ENCODE data around the gene FUT2. TPM values are rescaled to one million over a fixed set of nuclear protein-coding genes. Genes with fewer than 3 reads are reported as not detected.
"Not testable (repeated sequence)": the region's sequence is repeated elsewhere in the genome, so short reads cannot be mapped to it uniquely, and the experiment has no call there.

Gene FUT2
- polyA plus RNA-seq, 3 donors, result not detected

- Mint-ChIP-seq H3K4me3 (no peak overlapping the region), H3K36me3 (no peaks in the 10 kb centered on the region), H3K27me3 (ENCODE audit: low read depth in 3 of 3) (peaks cover 2 to 8% (median 7%) of the 10 kb centered on the region in 3 donors), H3K4me1 (peaks cover 13% of the 10 kb centered on the region), H3K9me3 (peaks cover 0 to 3% (median 0%) of the 10 kb centered on the region in 7 donors), H3K27ac (no peak overlapping the region)
- Histone ChIP-seq H3K9ac (ENCODE audit: insufficient read depth, low read length, poor library complexity, severe bottlenecking) (no peak overlapping the region), H3K27me3 (ENCODE audit: control insufficient read depth in 2 of 2, insufficient read depth in 2 of 2, low read length in 2 of 2) (no peaks in the 10 kb centered on the region), H3K36me3 (replicated peaks in 1 of 2; ENCODE audit: control insufficient read depth in 1 of 2, insufficient read depth in 2 of 2, low read length in 2 of 2) (no peaks in the 10 kb centered on the region), H4K20me1 (ENCODE audit: insufficient read depth, low read length) (no peaks in the 10 kb centered on the region), H2AFZ (ENCODE audit: insufficient read depth, low read depth, low read length, poor library complexity, severe bottlenecking) (no peak overlapping the region), H3K4me2 (replicated peaks; ENCODE audit: extremely low read depth, low read length, poor library complexity, severe bottlenecking) (no peak overlapping the region), H3K27ac (ENCODE audit: low read depth in 1 of 2, low read length in 2 of 2) (no peak overlapping the region), H3K4me1 (ENCODE audit: control insufficient read depth in 1 of 2, insufficient read depth in 2 of 2, low read length in 2 of 2) (no peaks in the 10 kb centered on the region), H3K79me2 (ENCODE audit: insufficient read depth, low read length) (no peaks in the 10 kb centered on the region), H3K4me3 (replicated peaks in 1 of 3; ENCODE audit: low read depth in 2 of 3, low read length in 3 of 3) (no peak overlapping the region), H3K9me3 (replicated peaks in 1 of 2; ENCODE audit: control insufficient read depth in 1 of 2, insufficient read depth in 1 of 2, low read length in 2 of 2) (no peaks in the 10 kb centered on the region)
- 100% methylated on average over 3 of the region's 3 CpGs for WGBS (ENCODE audit: insufficient coverage)
- intact Hi-C loops (cut with micrococcal nuclease), result no loop called here
- no peak for DNase-seq
- no peak for TF ChIP-seq CTCF (IDR thresholded peaks at IDR 0.05)
Measured at GRCh38 chr19:48687776-48688175, 8.0 kb upstream of the FUT2 start.

GRCh38 chr19:48689449-48689848, 6.3 kb upstream of the FUT2 start:
- H3K9ac ChIP-seq (ENCODE audit: insufficient read depth, low read length, poor library complexity, severe bottlenecking), result no peak overlapping the region
- no peak overlapping the region for H3K4me3 ChIP-seq (replicated peaks in 1 of 3; ENCODE audit: low read depth in 2 of 3, low read length in 3 of 3)
- H3K36me3 ChIP-seq (replicated peaks in 1 of 2; ENCODE audit: control insufficient read depth in 1 of 2, insufficient read depth in 2 of 2, low read length in 2 of 2), result no peaks in the 10 kb centered on the region
- no peaks in the 10 kb centered on the region for H3K9me3 ChIP-seq (replicated peaks in 1 of 2; ENCODE audit: control insufficient read depth in 1 of 2, insufficient read depth in 1 of 2, low read length in 2 of 2)
- no peak overlapping the region for H3K27ac ChIP-seq (ENCODE audit: low read depth in 1 of 2, low read length in 2 of 2)
- H3K4me1 Mint-ChIP-seq, result peaks cover 4% of the 10 kb centered on the region
- no peaks in the 10 kb centered on the region for H3K36me3 Mint-ChIP-seq
- no peaks in the 10 kb centered on the region for H4K20me1 ChIP-seq (ENCODE audit: insufficient read depth, low read length)
- DNase-seq, result no peak
- H3K27me3 ChIP-seq (ENCODE audit: control insufficient read depth in 2 of 2, insufficient read depth in 2 of 2, low read length in 2 of 2), result no peaks in the 10 kb centered on the region
- H3K79me2 ChIP-seq (ENCODE audit: insufficient read depth, low read length), result no peaks in the 10 kb centered on the region
- H2AFZ ChIP-seq (ENCODE audit: insufficient read depth, low read depth, low read length, poor library complexity, severe bottlenecking), result no peak overlapping the region
- no peak overlapping the region for H3K27ac Mint-ChIP-seq
- H3K4me1 ChIP-seq (ENCODE audit: control insufficient read depth in 1 of 2, insufficient read depth in 2 of 2, low read length in 2 of 2), result no peaks in the 10 kb centered on the region
- no peak for TF ChIP-seq CTCF (IDR thresholded peaks at IDR 0.05)
- H3K9me3 Mint-ChIP-seq, result peaks cover 0 to 3% (median 0%) of the 10 kb centered on the region in 7 donors
- H3K4me3 Mint-ChIP-seq, result no peak overlapping the region
- intact Hi-C loops (cut with micrococcal nuclease), result no loop called here
- H3K27me3 Mint-ChIP-seq (ENCODE audit: low read depth in 3 of 3), result peaks cover 2 to 10% (median 6%) of the 10 kb centered on the region in 3 donors
- 100% methylated on average over 3 of the region's 7 CpGs for WGBS (ENCODE audit: insufficient coverage)
- H3K4me2 ChIP-seq (replicated peaks; ENCODE audit: extremely low read depth, low read length, poor library complexity, severe bottlenecking), result no peak overlapping the region

- H3K27ac Mint-ChIP-seq; H4K20me1 ChIP-seq (ENCODE audit: insufficient read depth, low read length); H3K36me3 ChIP-seq (replicated peaks in 1 of 2; ENCODE audit: control insufficient read depth in 1 of 2, insufficient read depth in 2 of 2, low read length in 2 of 2); H3K9me3 ChIP-seq (replicated peaks in 1 of 2; ENCODE audit: control insufficient read depth in 1 of 2, insufficient read depth in 1 of 2, low read length in 2 of 2); H3K79me2 ChIP-seq (ENCODE audit: insufficient read depth, low read length); H3K9ac ChIP-seq (ENCODE audit: insufficient read depth, low read length, poor library complexity, severe bottlenecking); H3K4me3 ChIP-seq (replicated peaks in 1 of 3; ENCODE audit: low read depth in 2 of 3, low read length in 3 of 3); H3K4me1 ChIP-seq (ENCODE audit: control insufficient read depth in 1 of 2, insufficient read depth in 2 of 2, low read length in 2 of 2); H2AFZ ChIP-seq (ENCODE audit: insufficient read depth, low read depth, low read length, poor library complexity, severe bottlenecking); H3K4me2 ChIP-seq (replicated peaks; ENCODE audit: extremely low read depth, low read length, poor library complexity, severe bottlenecking); DNase-seq; H3K36me3 Mint-ChIP-seq; H3K4me3 Mint-ChIP-seq; intact Hi-C loops (cut with micrococcal nuclease); H3K9me3 Mint-ChIP-seq; H3K27ac ChIP-seq (ENCODE audit: low read depth in 1 of 2, low read length in 2 of 2): not testable (repeated sequence)
- WGBS (ENCODE audit: insufficient coverage), result 87% methylated on average over 7 of the region's 9 CpGs
- Mint-ChIP-seq H3K27me3 (ENCODE audit: low read depth in 3 of 3) (peaks cover 19 to 43% (median 35%) of the 10 kb centered on the region in 3 donors), H3K4me1 (peaks cover 13% of the 10 kb centered on the region)
- H3K27me3 ChIP-seq (ENCODE audit: control insufficient read depth in 2 of 2, insufficient read depth in 2 of 2, low read length in 2 of 2), result peaks cover 8 to 22% of the 10 kb centered on the region in 2 donors
Measured at GRCh38 chr19:48693629-48694028, 2.1 kb upstream of the FUT2 start.

Measured in CD14-positive monocyte (primary cell).